HG03103 (cell line): Measurements from ENCODE around the gene TRMT2A.
"Not testable (repeated sequence)": the region's sequence is repeated elsewhere in the genome, so short reads cannot be mapped to it uniquely, and the experiment has no call there.

ENCODE experiments used
- ATAC-seq: cut with Tn5 transposase; IDR thresholded peaks from one replicate; pipeline ENCODE4 v1.9.1; 2021; ENCODE audit warnings: low read depth; ENCODE audit not compliant: unreplicated experiment

Gene TRMT2A

GRCh38 chr22:20089226-20089976 is 27.6 kb downstream of the TRMT2A start:
- no peak for ATAC-seq

GRCh38 chr22:20088263-20088648 is 28.8 kb downstream of the TRMT2A start:
- no peak for ATAC-seq

- no peak for ATAC-seq
Observed at GRCh38 chr22:20087319-20088262, 29.4 kb downstream of the TRMT2A start.

- no peak for ATAC-seq
Observed at GRCh38 chr22:20086763-20087162, 30.3 kb downstream of the TRMT2A start.

GRCh38 chr22:20086101-20086599 is 30.9 kb downstream of the TRMT2A start:
- ATAC-seq = no peak

- ATAC-seq = no peak
Observed at GRCh38 chr22:20085651-20086050, 31.4 kb downstream of the TRMT2A start.

GRCh38 chr22:20084547-20085413 is 32.2 kb downstream of the TRMT2A start:
- no peak for ATAC-seq

GRCh38 chr22:20083891-20084546 is 33.0 kb downstream of the TRMT2A start:
- no peak for ATAC-seq

- ATAC-seq = no peak
Observed at GRCh38 chr22:20083157-20083890, 33.7 kb downstream of the TRMT2A start.

GRCh38 chr22:20080776-20081654 is 36.0 kb downstream of the TRMT2A start:
- no peak for ATAC-seq

- peak; percentile 54 for ATAC-seq
Observed at GRCh38 chr22:20080445-20080775, 36.6 kb downstream of the TRMT2A start.

GRCh38 chr22:20079745-20080444 is 37.1 kb downstream of the TRMT2A start, which contains the start of gene DGCR8:
Gene DGCR8, plus strand, starts transcription at chr22:20080241. Its CDS starts 5,723 bp downstream, at chr22:20085964.
- ATAC-seq = peak; percentile 69

GRCh38 chr22:20076627-20077172 is 40.3 kb downstream of the TRMT2A start:
- ATAC-seq = no peak

GRCh38 chr22:20071524-20071972 is 45.5 kb downstream of the TRMT2A start:
- no peak for ATAC-seq

GRCh38 chr22:20069331-20070042 is 47.5 kb downstream of the TRMT2A start:
- ATAC-seq = no peak

- ATAC-seq = no peak
Observed at GRCh38 chr22:20068640-20069039, 48.4 kb downstream of the TRMT2A start.

GRCh38 chr22:20067384-20067682 is 49.7 kb downstream of the TRMT2A start:
- not testable (repeated sequence) for ATAC-seq
